ENCODE measurements around the gene CSNK1E.

DNA sequence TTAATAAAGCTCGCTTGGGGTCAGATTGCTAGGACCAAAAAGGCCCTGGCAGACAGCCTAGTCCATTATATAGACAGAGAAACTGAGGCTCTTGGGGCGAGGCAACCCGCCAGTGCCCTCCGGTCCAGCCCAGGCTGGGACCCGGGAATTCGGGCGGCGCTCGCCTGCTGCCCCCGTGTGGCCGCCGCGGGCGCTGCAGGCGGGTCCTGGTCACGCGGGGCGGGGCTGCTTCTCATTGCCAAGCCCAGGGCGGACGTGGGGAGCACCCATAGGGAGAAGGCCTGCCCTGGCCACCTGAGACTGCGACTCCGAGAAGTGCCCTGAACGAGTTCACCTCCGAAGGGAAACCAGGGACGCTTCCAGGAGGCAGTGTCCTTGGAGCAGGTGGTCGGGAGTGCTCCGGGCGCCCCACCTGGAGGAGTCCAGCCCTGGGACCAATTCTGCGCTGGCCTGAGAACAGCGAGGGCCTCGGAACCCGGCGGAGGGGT lies 36.0 kb upstream of the CSNK1E start:
- TF ChIP-seq EZH2phosphoT487 (IDR thresholded peaks at IDR 0.05; ENCODE audit: insufficient read depth, low read depth) (no peak), EZH2 (IDR thresholded peaks at IDR 0.05; ENCODE audit: insufficient read depth, poor library complexity, severe bottlenecking) (no peak)

All from GM23248 (cell line).